ENCODE data around the gene IGSF8.
"Not testable (repeated sequence)": the region's sequence is repeated elsewhere in the genome, so short reads cannot be mapped to it uniquely, and the experiment has no call there.

IGSF8 gene

GRCh38 chr1:160066829-160067745, 31.3 kb downstream of the IGSF8 start:
- DNase-seq (ENCODE audit: low spot score): no peak

GRCh38 chr1:160064746-160065145, 33.7 kb downstream of the IGSF8 start:
- DNase-seq (ENCODE audit: low spot score): no peak

- no peak for DNase-seq (ENCODE audit: low spot score)
Measured at GRCh38 chr1:160064164-160064563, 34.3 kb downstream of the IGSF8 start.

- no peak for DNase-seq (ENCODE audit: low spot score)
Measured at GRCh38 chr1:160063176-160063575, 35.2 kb downstream of the IGSF8 start.

DNA sequence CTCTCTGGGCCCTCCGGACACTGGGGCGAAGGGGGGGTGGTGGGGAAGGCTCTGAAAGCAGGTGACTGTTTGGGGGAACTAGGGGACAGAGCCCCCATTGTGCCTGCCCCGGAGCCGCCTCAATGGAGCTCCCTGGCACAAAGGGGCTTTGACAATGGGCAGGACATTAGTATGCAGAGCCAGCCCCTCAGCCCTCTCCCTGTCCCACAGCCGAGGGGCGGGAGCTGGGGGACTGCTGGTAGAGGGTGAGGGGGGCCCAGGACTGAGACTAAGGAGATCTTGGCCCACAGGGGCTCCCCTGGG, 36.2 kb downstream of the IGSF8 start:
- DNase-seq (ENCODE audit: low spot score): no peak

DNA sequence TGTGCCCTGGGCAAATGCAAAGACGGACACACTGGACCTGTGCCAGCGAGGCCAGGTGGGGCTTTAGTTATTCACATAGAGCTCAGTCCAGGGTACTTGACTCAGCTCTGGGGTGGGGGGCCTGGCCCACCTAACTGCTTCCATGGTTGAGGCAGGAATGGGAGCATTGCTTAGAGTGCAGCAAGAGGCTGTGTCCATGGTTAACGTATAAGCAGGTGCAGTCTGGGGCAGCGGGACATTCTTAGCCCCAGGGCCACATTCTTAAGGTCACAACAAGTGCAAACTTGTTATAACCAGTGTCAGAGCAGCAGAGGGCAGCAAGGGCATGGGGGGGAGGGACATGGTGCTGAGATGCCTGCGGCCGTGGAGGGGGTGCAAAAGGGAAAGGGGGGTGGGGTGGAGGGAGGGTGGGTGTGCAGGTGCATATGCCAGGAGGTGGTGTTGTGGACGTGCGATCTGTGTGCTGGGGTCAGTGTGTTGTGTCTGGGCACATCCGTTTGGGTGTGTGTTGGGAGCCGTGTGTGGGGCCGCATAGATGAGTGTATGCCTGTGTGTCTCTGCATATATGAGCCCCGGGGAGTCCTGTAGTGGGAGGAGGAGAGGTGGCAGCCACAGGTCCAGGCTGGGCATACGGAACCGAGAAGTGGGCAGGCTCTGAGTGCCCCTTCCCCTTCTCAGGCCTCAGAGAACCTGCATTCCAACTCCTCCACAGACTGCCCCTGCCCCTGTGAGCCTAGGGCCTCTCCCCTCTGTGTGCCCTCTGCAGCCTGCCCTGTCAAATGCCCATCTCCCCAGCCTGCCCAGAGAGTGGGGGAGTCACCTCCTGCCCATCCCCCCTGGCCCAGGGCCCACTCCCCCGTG, 36.8 kb downstream of the IGSF8 start:
- DNase-seq (ENCODE audit: low spot score): no peak

DNA sequence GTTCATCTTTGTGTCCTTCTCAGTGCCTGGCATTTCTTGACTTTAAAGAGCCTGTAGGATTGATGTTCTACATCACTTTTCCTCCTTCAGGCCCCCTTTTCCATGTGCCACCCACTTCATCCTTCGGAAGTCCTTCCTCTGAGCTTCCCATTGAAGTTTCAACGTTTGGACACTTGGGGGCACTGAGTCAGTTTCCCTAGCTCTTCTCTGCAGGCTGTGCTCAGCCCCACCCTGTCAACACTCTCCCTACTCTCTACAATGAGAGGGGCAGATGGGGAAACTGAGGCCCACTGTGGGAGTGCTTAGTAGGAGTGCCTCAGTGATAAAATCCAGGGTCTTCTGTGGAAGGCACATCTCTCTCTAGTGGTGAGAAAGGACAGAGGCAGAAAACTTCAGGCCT, 40.3 kb downstream of the IGSF8 start:
- no peak for DNase-seq (ENCODE audit: low spot score)

- no peak for DNase-seq (ENCODE audit: low spot score)
Measured at GRCh38 chr1:160056648-160057169, 41.7 kb downstream of the IGSF8 start.

DNA sequence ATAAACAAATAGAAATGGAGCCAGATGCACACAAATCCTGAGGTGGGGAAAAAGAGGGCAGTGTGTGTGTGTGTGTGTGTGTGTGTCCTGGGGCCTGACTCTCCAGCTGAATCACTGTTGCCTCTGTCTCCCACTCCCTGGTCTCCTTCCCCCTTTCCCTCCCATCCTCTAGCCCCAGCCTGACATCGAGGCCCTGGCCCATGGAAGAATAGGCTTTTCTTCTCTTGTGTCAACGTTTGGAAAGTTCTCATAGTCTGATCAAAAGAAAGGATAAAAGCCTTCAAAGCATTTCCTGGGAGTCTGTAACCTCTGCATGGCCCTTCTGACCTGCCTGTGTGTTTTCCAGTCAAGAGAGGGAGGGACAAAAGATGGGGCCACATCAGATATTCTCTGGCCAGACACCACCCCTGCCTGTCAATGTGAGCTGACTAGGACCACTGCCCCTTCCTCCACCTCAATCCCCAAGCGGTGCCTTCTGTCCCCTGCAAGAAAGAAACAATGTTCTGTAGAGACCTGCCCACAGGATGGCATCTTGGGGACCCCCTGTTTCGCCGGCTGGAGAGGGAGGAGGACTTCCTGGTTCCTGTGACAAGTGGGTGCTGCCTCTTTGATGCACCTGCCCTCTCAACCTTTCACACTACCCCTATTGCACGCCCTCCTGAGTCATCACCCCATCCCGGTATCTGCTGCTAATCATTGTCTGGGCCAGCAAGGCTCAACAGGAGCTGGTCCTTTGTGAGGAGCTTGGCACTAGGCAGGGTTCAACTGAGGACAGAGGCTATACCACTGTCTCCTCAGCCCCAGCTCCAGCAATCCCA, 44.7 kb downstream of the IGSF8 start:
- no peak for DNase-seq (ENCODE audit: low spot score)

DNA sequence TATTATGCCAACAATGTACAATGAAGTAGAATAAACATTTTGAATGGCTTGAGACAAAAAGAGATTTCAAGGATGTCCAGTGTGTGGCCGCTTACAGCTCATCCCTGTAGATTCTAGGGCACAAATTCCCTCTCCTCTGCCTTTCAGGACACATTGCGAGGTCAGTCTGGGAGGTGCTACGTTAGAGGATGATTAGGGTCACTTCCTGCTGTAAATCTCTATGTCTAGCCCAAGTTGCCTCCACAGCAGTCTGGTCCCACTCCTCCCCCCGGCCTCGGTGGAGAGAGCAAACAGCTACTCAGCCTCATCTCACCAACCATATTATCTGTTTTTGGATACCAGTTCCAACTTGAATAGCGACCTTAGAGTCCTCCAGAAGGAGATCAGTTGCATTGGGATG, 45.5 kb downstream of the IGSF8 start:
- no peak for DNase-seq (ENCODE audit: low spot score)

DNA sequence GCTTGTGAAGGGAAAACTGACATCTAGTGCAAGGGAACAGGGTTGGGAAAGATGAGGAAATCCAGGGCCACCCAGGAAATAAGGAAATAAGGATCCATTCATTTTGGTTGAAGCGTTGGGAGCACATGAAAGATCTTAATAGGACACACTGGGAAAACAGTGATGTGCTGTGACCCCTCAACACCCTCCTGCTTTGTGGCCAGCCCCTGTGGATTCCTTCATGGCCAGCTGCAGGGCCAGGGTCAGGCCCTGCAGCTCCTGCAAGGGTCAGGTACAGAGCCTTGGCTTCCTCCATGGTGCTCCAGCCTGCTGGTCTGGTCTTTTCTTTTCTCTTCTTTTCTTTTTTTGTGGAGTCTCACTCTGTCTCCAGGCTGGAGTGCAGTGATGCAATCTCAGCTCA, 47.8 kb downstream of the IGSF8 start:
- DNase-seq (ENCODE audit: low spot score): no peak

DNA sequence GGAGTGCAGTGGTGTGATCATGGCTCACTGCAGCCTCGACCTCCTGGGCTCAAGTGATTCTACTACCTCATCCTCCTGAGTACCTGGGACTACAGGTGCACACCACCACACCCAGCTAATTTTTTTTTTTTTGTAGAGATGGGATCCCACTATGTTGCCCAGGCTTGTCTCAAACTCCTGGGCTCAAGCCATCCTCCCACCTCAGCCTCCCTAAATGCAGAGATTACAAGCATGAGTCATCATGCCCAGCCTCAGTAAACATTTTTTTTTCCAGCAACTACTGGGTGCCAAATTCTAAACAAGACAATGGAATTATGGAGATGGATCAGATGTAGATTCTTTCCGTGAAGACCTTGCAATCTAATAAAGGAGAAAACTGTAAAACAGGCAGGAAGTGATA, 48.2 kb downstream of the IGSF8 start:
- not testable (repeated sequence) for DNase-seq (ENCODE audit: low spot score)

GRCh38 chr1:160049101-160049500, 49.3 kb downstream of the IGSF8 start:
- DNase-seq (ENCODE audit: low spot score): no peak

- no peak for DNase-seq (ENCODE audit: low spot score)
Measured at GRCh38 chr1:160048335-160048734, 50.1 kb downstream of the IGSF8 start.

- no peak for DNase-seq (ENCODE audit: low spot score)
Measured at GRCh38 chr1:160047111-160047991, 51.1 kb downstream of the IGSF8 start.

DNA sequence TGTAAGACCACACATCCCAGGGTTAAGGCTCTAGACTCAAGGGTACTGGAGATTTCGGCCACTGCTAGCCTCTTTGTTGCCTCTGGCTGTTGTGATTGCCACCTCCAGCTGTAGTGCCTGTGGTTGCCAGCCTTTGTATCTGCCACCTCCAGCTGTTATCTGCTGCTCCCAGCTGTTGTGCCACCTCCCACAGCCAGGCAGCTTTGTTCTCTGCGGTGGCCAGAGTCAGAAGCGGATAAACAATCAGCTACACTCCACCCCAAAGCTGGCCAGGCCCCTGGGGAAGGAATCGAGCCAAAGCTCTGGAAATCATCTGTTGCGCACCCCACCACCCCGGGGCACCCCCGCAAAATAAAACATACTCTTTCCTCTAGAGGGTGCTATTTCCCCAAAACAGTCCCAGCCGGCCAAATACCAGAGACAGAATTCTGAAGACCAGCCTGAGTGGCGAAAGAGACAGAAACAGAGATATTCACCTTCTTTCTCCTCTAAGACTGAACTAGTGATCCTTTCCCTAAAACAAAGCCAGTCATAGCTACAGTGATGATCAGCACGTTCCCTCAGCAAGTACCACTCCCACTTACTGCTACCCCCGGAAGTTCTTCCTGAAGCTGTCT, 51.8 kb downstream of the IGSF8 start:
- peak; percentile 51 for DNase-seq (ENCODE audit: low spot score)

DNA sequence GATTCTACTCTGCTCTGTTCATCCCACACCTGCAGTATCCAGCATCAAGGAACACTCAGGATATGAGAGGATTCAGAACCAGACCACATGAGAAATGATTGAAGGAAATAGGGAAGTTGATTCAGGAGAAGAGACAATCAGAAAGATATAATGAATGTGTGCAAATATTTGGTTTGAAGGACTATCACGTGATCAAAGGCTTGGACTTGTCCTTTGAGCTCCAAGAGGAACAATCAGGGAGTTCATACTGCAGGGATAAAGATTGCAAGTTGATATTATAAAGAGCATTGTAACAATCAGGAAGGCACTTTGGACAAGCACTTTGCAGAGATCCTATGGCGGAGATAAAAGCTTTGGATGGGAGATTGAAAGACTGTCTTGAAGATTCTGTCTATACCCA, 52.8 kb downstream of the IGSF8 start:
- DNase-seq (ENCODE audit: low spot score): no peak

- no peak for DNase-seq (ENCODE audit: low spot score)
Measured at GRCh38 chr1:160043543-160043942, 54.9 kb downstream of the IGSF8 start.

All from CD4-positive, alpha-beta T cell treated with Interleukin-2 at 100 ng/mL for 4 hours (primary cell).